Measurements from ENCODE around the gene ASPSCR1. TPM values are rescaled to one million over a fixed set of nuclear protein-coding genes. Genes with fewer than 3 reads are reported as not detected.
A peak's percentile ranks its signal among the peaks of the same experiment; 100 is the strongest.

The ASPSCR1 gene
- total and polyA plus RNA-seq, 2 of the 13 experiments (the other 11 are each of a cell fraction or from before 2014, with no cell fraction given) = 274 to 314 TPM

GRCh38 chr17:82056729-82057621 lies 79.5 kb downstream of the ASPSCR1 start (continued):
- TF ChIP-seq SKIL (CRISPR knock-in tag; IDR thresholded peaks at IDR 0.05; ENCODE audit: borderline replicate concordance) (no peak; the same call in 1 of the 2 replicates), MYPOP (CRISPR knock-in tag; IDR thresholded peaks at IDR 0.05) (no peak; the same call in 1 of the 2 replicates), ZNF484 (CRISPR knock-in tag; IDR thresholded peaks at IDR 0.05; ENCODE audit: borderline replicate concordance, low read depth) (0 out of 2 replicates have a peak, but pooled peaks have one; percentile 70), FOXK1 (CRISPR knock-in tag; IDR thresholded peaks at IDR 0.05; ENCODE audit: borderline replicate concordance, low read depth) (0 out of 2 replicates have a peak, but pooled peaks have one; percentile 11), CSRNP1 (CRISPR knock-in tag; IDR thresholded peaks at IDR 0.05) (no peak; the same call in 1 of the 2 replicates), ZNF260 (CRISPR knock-in tag; IDR thresholded peaks at IDR 0.05; ENCODE audit: borderline replicate concordance, low read depth) (no peak), ZNF784 (CRISPR knock-in tag; IDR thresholded peaks at IDR 0.05; ENCODE audit: borderline replicate concordance) (peak; percentile 88; the same call in 1 of the 2 replicates), PRMT3 (CRISPR knock-in tag; IDR thresholded peaks at IDR 0.05; ENCODE audit: borderline replicate concordance, low read depth) (no peak), FOXP1 (IDR thresholded peaks at IDR 0.05) (no peak), FOXP1 (CRISPR knock-in tag; IDR thresholded peaks at IDR 0.05) (no peak), NFRKB (IDR thresholded peaks at IDR 0.05) (no peak), ZSCAN25 (CRISPR knock-in tag; IDR thresholded peaks at IDR 0.05) (peak; percentile 75; the same call in 1 of the 2 replicates), HDAC6 (IDR thresholded peaks at IDR 0.05; ENCODE audit: low read depth, low read length) (no peak), MTF1 (CRISPR knock-in tag; IDR thresholded peaks at IDR 0.05) (no peak), KLF13 (CRISPR knock-in tag; IDR thresholded peaks at IDR 0.05) (no peak), ZNF614 (CRISPR knock-in tag; IDR thresholded peaks at IDR 0.05; ENCODE audit: borderline replicate concordance) (0 out of 2 replicates have a peak, but pooled peaks have one; percentile 28), NCOA2 (CRISPR knock-in tag; IDR thresholded peaks at IDR 0.05) (no peak; the same call in 1 of the 2 replicates), ZNF503 (CRISPR knock-in tag; IDR thresholded peaks at IDR 0.05) (0 out of 2 replicates have a peak, but pooled peaks have one; percentile 8), ZNF790 (CRISPR knock-in tag; IDR thresholded peaks at IDR 0.05; ENCODE audit: borderline replicate concordance) (0 out of 2 replicates have a peak, but pooled peaks have one; percentile 41), CCAR2 (optimal IDR thresholded peaks at IDR 0.05; ENCODE audit: low read depth, low read length) (no peak), NFKB2 (CRISPR knock-in tag; IDR thresholded peaks at IDR 0.05; ENCODE audit: borderline replicate concordance) (no peak; the same call in 1 of the 2 replicates)
